HG03196 (cell line): ENCODE data around the gene NKX2-4.

ENCODE experiments used
- ATAC-seq: cut with Tn5 transposase; IDR thresholded peaks from one replicate; pipeline ENCODE4 v1.9.1; 2021; ENCODE audit not compliant: unreplicated experiment

Gene NKX2-4

DNA sequence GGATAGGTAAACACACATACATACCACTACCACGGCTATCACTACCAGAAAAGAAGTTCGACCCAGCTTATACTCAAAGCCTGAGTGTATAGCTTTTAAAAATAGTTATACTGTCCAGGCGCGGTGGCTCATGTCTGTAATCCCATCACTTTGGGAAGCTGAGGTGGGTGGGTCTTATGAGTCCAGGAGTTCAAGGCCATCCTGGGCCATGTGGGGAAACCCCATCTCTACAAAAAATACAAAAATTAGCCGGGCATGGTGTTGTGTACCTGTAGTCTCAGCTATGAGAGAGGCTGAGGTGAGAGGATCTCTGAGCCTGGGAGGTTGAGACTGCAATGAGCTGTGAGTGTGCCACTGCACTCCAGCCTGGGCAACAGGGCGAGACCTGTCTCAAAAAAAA is 32.9 kb downstream of the NKX2-4 start:
- no peak for ATAC-seq

DNA sequence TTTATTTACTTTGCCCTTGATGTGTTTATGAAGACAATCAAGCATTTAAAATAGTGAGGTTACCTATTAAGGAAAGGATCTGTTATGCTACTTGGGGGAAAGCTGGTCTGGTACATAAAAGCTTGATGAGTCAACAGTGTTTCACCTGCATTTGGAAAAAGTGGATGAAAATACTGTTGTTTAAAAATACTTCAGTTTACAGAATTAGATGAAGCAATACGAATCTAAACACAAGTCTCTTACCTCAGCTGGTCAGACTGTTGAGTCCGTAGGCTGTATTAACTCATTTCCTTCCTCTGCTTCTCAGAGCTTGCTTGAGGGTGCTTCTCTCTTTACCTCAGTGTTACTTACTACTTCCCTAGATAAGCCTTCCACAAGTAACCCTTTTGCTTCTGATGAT is 36.1 kb downstream of the NKX2-4 start:
- no peak for ATAC-seq

GRCh38 chr20:21360705-21361104 is 36.6 kb downstream of the NKX2-4 start:
- no peak for ATAC-seq

GRCh38 chr20:21358737-21359136 is 38.6 kb downstream of the NKX2-4 start:
- no peak for ATAC-seq

DNA sequence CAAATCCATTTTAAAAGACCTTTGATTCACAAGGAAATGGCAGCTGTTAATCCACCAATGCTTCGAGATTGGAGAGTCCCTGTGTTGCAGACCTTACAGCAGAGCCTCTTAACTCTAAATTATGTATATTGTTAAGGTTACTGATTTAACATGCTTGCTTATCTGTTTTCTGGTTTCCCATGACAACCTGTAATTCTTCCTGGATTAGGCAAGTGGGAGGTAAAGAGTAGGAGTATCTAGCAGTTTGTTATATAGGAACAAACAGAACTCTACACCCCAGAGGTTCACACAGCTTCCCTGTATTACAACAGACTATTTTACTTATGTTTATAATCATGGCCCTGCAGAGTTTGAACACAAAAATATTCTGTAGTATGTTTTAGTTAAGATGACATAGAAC is 39.5 kb downstream of the NKX2-4 start:
- ATAC-seq: no peak

DNA sequence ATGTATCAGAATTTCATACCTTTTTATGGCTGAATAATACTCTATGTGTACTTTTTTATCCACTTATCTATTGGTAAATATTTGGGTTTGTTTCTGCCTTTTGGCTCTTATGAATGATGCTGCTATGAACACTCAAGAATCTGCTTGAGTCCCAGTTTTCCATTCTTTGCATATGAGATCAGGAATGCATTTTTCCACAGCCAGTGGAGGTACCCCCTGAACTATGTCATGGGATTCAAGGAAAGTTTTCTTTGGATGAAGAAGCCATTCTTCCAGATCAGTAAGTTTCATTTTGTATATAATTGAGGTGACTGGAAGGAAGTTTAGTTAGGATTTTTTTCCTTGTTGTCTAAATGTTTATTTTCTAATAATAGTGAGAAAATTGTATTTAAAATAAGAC is 40.9 kb downstream of the NKX2-4 start:
- no peak for ATAC-seq

DNA sequence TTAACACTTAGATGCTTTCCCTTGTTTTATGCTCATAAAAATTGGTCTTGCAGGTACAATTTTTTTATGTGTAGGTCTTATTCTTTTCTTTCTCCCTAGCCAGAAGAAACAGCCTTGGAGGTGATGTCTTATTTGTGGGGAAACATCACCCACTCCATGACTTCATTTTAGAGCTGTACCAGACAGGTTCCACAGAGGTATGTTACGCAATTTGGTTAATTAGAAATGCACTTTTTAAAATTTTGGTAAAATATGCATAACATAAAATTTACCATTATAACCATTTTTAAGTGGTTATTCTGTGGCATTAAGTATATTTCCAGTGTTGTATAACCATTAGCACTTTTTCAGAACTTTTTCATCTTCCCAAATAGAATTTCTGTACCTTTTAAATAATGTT is 41.3 kb downstream of the NKX2-4 start:
- ATAC-seq: no peak

GRCh38 chr20:21353236-21353635 is 44.1 kb downstream of the NKX2-4 start:
- no peak for ATAC-seq

DNA sequence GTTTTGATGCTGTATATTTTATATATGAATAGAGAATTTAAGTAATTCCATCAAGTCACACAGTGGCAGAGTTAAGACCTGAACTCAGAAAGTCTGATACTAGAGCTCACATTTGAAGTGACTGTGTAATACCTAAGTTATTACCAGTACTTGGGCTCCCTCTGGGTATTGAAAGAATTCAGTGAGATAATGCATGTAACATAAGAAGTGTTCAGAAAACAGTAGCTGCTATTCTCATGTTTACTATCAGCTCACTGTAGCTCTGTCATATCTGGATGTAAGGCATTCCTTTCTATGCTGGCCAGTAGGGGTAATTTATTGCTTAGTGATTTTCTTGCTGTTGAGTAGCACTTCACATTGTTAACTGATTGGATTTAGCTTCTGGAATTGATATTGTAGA is 44.6 kb downstream of the NKX2-4 start:
- no peak for ATAC-seq
